Right lobe of liver (tissue), 6 donors: ENCODE results near the gene BSG. TPM values are rescaled to one million over a fixed set of nuclear protein-coding genes. Genes with fewer than 3 reads are reported as not detected.
"Not testable (repeated sequence)": the region's sequence is repeated elsewhere in the genome, so short reads cannot be mapped to it uniquely, and the experiment has no call there.

ENCODE experiments used
- ATAC-seq, 4 donors: fragments of 200-7000 bp; cut with Tn5 transposase; one replicate each; pipeline ENCODE4 v1.9.1; 2020; ENCODE audit warnings: mild to moderate bottlenecking in 4 of 4, moderate library complexity in 4 of 4
- DNase-seq, 3 donors: peaks; one replicate each; pipeline ENCODE4 v3.0.0-alpha.2; 2020
- H3K27ac ChIP-seq, 3 donors: fragments of 200-600 bp; one replicate each; pipeline ENCODE4 v1.8.0; 2022
- H3K27me3 ChIP-seq, 2 donors: fragments of 200-600 bp; one replicate each; pipeline ENCODE4 v1.8.0; 2022
- H3K36me3 ChIP-seq, 4 donors: fragments of 200-600 bp; sonication (generic) in 1 of 4; one replicate each; pipeline versions ENCODE4 v1.5.1 to v1.8.0; 2017 to 2022; ENCODE audit warnings: control low read depth in 1 of 4
- H3K4me1 ChIP-seq, 4 donors: fragments of 200-600 bp; sonication (generic) in 1 of 4; one replicate each; pipeline versions ENCODE4 v1.5.1 to v1.8.0; 2017 to 2022; ENCODE audit warnings: control low read depth in 1 of 4
- H3K4me3 ChIP-seq, 3 donors: fragments of 200-600 bp; one replicate each; pipeline ENCODE4 v1.8.0; 2022
- H3K9me3 ChIP-seq, 4 donors: fragments of 200-600 bp; sonication (generic) in 1 of 4; one replicate each; pipeline versions ENCODE4 v1.5.1 to v1.8.0; 2017 to 2022; ENCODE audit warnings: control low read depth in 1 of 4
- POLR2A ChIP-seq: fragments of 450-650 bp; IDR thresholded peaks from one replicate; pipeline ENCODE4 v1.6.1; 2017; ENCODE audit warnings: antibody characterized with exemption, mild to moderate bottlenecking
- WGBS: methylation state at CpG from one replicate; pipeline ENCODE4 v1.1.6; 2018; ENCODE audit warnings: low coverage, low lambda C conversion rate; ENCODE audit not compliant: insufficient coverage; ENCODE audit errors: missing lambda C conversion rate; 5-methylcytosine and 5-hydroxymethylcytosine counted together
- intact Hi-C, 2 donors: fragments of 100-400 bp; cut with DNase I; formaldehyde crosslinking; loops; one replicate each; pipeline versions ENCODE4 v1.11.2 to v1.14.1; 2022
- total RNA-seq, 6 experiments: library from RNA; depleted of rRNA in 2 of 6; stranded (reverse); fragments of >200 nt in 2 of 6; fragmentation: NEBNext Ultra II Directional in 3 of 6; extraction: Animal tissue kit (Norgen Biotek cat#: 25700) in 3 of 6; gene quantifications; one replicate each; pipeline versions ENCODE4 v1.1.0 to v1.2.4, GENCODE V29; 2016 to 2023
- TF ChIP-seq, protein P1 (sequence below), 4 donors: fragments of 200-600 bp in 3 of 4; fragments of 450-650 bp in 1 of 4; IDR thresholded peaks; one replicate each; pipeline versions ENCODE4 v1.5.1 to v1.8.0; 2016 to 2022; ENCODE audit warnings: antibody characterized with exemption in 4 of 4, mild to moderate bottlenecking in 2 of 4
- donor health status: DM: no; HTN: yes; CAD: no.
- donor health status: DM: no; HTN: no; CAD: no.
- donor health status: DM: no; HTN: no; CAD: no.
- donor health status: DM: no; HTN: yes; CAD: no.
- donor health status: DM: no; HTN: yes; CAD: no.

The BSG gene
- total RNA-seq, 6 experiments from 2014 or later = 88.6 to 369 (median 124) TPM

GRCh38 chr19:604355-604754 lies 32.0 kb downstream of the BSG start:
- TF ChIP-seq, protein P1, sequence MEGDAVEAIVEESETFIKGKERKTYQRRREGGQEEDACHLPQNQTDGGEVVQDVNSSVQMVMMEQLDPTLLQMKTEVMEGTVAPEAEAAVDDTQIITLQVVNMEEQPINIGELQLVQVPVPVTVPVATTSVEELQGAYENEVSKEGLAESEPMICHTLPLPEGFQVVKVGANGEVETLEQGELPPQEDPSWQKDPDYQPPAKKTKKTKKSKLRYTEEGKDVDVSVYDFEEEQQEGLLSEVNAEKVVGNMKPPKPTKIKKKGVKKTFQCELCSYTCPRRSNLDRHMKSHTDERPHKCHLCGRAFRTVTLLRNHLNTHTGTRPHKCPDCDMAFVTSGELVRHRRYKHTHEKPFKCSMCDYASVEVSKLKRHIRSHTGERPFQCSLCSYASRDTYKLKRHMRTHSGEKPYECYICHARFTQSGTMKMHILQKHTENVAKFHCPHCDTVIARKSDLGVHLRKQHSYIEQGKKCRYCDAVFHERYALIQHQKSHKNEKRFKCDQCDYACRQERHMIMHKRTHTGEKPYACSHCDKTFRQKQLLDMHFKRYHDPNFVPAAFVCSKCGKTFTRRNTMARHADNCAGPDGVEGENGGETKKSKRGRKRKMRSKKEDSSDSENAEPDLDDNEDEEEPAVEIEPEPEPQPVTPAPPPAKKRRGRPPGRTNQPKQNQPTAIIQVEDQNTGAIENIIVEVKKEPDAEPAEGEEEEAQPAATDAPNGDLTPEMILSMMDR (IDR thresholded peaks at IDR 0.05) = no peak
- Histone ChIP-seq H3K27ac (no peak overlapping the region), H3K36me3 (no peaks in the 10 kb centered on the region), H3K27me3 (no peaks in the 10 kb centered on the region), H3K4me3 (no peak overlapping the region), H3K9me3 (no peaks in the 10 kb centered on the region), H3K4me1 (no peaks in the 10 kb centered on the region)
- intact Hi-C loops = no loop called here
- 62% methylated on average over 8 of the region's 11 CpGs for WGBS
- DNase-seq (no peak), ATAC-seq (peak in 2 of 4 donors; percentile 4 to 39)

DNA sequence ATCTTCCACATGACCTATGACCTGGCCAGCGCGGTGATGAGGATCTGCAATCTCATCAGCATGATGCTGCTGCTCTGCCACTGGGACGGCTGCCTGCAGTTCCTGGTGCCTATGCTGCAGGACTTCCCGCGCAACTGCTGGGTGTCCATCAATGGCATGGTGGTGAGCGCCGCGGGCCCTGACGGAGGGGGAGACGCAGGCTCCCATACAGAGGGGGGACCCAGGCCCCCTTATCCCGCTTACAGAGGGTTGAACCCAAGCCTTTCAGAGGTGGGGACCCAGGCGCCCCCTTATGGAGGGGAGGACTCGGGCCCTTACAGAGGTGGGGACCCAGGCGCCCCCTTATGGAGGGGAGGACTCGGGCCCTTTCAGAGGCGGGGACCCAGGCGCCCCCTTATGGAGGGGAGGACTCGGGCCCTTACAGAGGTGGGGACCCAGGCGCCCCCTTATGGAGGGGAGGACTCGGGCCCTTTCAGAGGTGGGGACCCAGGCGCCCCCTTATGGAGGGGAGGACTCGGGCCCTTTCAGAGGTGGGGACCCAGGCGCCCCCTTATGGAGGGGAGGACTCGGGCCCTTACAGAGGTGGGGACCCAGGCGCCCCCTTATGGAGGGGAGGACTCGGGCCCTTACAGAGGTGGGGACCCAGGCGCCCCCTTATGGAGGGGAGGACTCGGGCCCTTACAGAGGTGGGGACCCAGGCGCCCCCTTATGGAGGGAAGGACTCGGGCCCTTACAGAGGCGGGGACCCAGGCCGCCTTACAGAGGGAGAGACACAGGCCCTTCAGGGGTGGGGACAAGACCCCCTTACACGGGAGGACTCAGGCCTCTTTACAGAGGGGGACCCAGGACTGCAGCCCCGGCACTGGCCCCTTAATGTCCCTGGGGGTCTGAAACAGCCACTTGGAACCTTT lies 32.9 kb downstream of the BSG start:
- WGBS = 80% methylated on average over 1 of the region's 34 CpGs
- DNase-seq = not testable (repeated sequence)

DNA sequence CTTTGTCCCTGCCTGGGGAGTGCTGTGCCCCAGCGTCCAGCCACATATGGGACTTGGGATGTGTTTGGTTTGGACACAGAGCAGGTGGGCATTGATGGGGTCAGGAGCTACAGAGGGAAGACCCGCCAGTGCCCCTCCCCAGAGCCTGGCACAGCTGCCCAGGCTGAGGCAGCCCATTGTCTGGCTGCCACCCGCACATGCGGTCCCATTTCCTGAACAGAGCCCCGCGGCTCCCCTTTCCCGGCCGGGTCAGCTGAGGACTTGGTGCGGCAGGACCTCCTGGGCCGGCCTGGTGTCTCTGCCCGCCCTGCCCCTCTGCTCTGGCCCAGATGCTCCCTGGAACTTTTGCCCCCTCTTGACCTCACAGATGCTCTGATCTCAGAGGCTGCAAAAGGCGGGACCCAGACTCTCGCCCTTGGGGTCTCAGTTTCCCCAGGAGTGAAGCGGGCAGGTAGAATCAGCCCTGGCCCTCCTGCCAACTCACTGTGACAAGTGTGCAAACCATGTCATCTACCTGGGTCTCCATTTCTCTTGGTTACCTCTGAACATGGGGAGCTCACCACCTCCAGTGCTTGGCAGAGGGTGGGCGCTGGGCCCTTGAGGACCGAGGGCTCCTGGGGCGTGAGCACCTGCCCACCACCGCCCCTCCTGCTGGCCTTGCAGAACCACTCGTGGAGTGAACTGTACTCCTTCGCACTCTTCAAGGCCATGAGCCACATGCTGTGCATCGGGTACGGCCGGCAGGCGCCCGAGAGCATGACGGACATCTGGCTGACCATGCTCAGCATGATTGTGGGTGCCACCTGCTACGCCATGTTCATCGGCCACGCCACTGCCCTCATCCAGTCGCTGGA lies 35.1 kb downstream of the BSG start:
- TF ChIP-seq, protein P1 (IDR thresholded peaks at IDR 0.05) = no peak
- no peak for TF ChIP-seq POLR2A
- ATAC-seq = no peak
- intact Hi-C loops = no loop called here
- H3K9me3 ChIP-seq = no peaks in the 10 kb centered on the region
- no peaks in the 10 kb centered on the region for H3K36me3 ChIP-seq
- no peak for DNase-seq
- WGBS = 86% methylated on average over 6 of the region's 30 CpGs
- H3K27me3 ChIP-seq = no peaks in the 10 kb centered on the region
- H3K27ac ChIP-seq = no peak overlapping the region
- H3K4me1 ChIP-seq = no peaks in the 10 kb centered on the region
- no peak overlapping the region for H3K4me3 ChIP-seq

More for the DNA sequence above, 32.9 kb downstream of the BSG start:
- ATAC-seq, intact Hi-C loops, H3K4me1 ChIP-seq, H3K27me3 ChIP-seq, H3K9me3 ChIP-seq, H3K36me3 ChIP-seq, H3K27ac ChIP-seq, H3K4me3 ChIP-seq: not testable (repeated sequence)

GRCh38 chr19:608155-609003 lies 36.0 kb downstream of the BSG start:
- 71% methylated on average over 5 of the region's 30 CpGs for WGBS
- H3K36me3 ChIP-seq = no peaks in the 10 kb centered on the region
- no peaks in the 10 kb centered on the region for H3K9me3 ChIP-seq
- intact Hi-C loops = no loop called here
- DNase-seq = peak in 1 of 3 donors; percentile 40
- no peak overlapping the region for H3K4me3 ChIP-seq
- no peaks in the 10 kb centered on the region for H3K27me3 ChIP-seq
- H3K27ac ChIP-seq = no peak overlapping the region
- no peak for TF ChIP-seq POLR2A
- TF ChIP-seq, protein P1 (IDR thresholded peaks at IDR 0.05) = no peak
- no peaks in the 10 kb centered on the region for H3K4me1 ChIP-seq
- ATAC-seq = peak in 1 of 4 donors; percentile 3
